GM19455 (cell line): ENCODE results near the gene MYOM1.

Source experiments
- ATAC-seq: cut with Tn5 transposase; IDR thresholded peaks from one replicate; pipeline ENCODE4 v1.9.1; 2021; ENCODE audit not compliant: unreplicated experiment

Gene MYOM1

GRCh38 chr18:3190610-3191009, 29.2 kb downstream of the MYOM1 start:
- no peak for ATAC-seq

- ATAC-seq: no peak
Observed at GRCh38 chr18:3189884-3190283, 29.9 kb downstream of the MYOM1 start.

GRCh38 chr18:3186678-3187658, 32.8 kb downstream of the MYOM1 start:
- ATAC-seq: no peak

GRCh38 chr18:3184275-3184963, 35.3 kb downstream of the MYOM1 start:
- ATAC-seq: no peak

- ATAC-seq: no peak
Observed at GRCh38 chr18:3183103-3183717, 36.6 kb downstream of the MYOM1 start.

- ATAC-seq: no peak
Observed at GRCh38 chr18:3180325-3180724, 39.4 kb downstream of the MYOM1 start.

GRCh38 chr18:3179430-3180089, 40.2 kb downstream of the MYOM1 start:
- ATAC-seq: peak; percentile 50

GRCh38 chr18:3177902-3178687, 41.7 kb downstream of the MYOM1 start:
- ATAC-seq: peak; percentile 87

GRCh38 chr18:3175195-3175758, 44.5 kb downstream of the MYOM1 start:
- no peak for ATAC-seq

- ATAC-seq: no peak
Observed at GRCh38 chr18:3172097-3172496, 47.7 kb downstream of the MYOM1 start.

GRCh38 chr18:3171631-3172030, 48.1 kb downstream of the MYOM1 start:
- ATAC-seq: no peak

GRCh38 chr18:3170441-3171161, 49.2 kb downstream of the MYOM1 start:
- no peak for ATAC-seq

- ATAC-seq: no peak
Observed at GRCh38 chr18:3164381-3164780, 55.4 kb downstream of the MYOM1 start.

GRCh38 chr18:3163968-3164367, 55.8 kb downstream of the MYOM1 start:
- ATAC-seq: no peak

- no peak for ATAC-seq
Observed at GRCh38 chr18:3162181-3162580, 57.6 kb downstream of the MYOM1 start.

GRCh38 chr18:3159830-3160229, 59.9 kb downstream of the MYOM1 start:
- ATAC-seq: no peak

- no peak for ATAC-seq
Observed at GRCh38 chr18:3157606-3158005, 62.2 kb downstream of the MYOM1 start.

GRCh38 chr18:3157086-3157485, 62.7 kb downstream of the MYOM1 start:
- ATAC-seq: no peak

- ATAC-seq: no peak
Observed at GRCh38 chr18:3156325-3156640, 63.5 kb downstream of the MYOM1 start.

GRCh38 chr18:3154214-3154613, 65.6 kb downstream of the MYOM1 start:
- ATAC-seq: no peak
